T1000 (cell line): ENCODE measurements around the gene CDK11B.

Experiments
- DNase-seq: peaks from one replicate; lab custom pipeline; 2025; ENCODE audit warnings: mixed read lengths; lab: John Stamatoyannopoulos, UW

CDK11B gene

GRCh38 chr1:1627261-1627828, 31.5 kb downstream of the CDK11B start:
- DNase-seq, result no peak

- DNase-seq, result no peak
Measured at GRCh38 chr1:1626207-1627141, 32.3 kb downstream of the CDK11B start.

GRCh38 chr1:1625824-1626206, 33.0 kb downstream of the CDK11B start:
- DNase-seq, result no peak

- no peak for DNase-seq
Measured at GRCh38 chr1:1625404-1625775, 33.4 kb downstream of the CDK11B start.

GRCh38 chr1:1624443-1625403, 34.1 kb downstream of the CDK11B start:
- no peak for DNase-seq

GRCh38 chr1:1623631-1624442, 35.0 kb downstream of the CDK11B start:
- no peak for DNase-seq

GRCh38 chr1:1623181-1623630, 35.6 kb downstream of the CDK11B start:
- no peak for DNase-seq

GRCh38 chr1:1622788-1623094, 36.1 kb downstream of the CDK11B start:
- DNase-seq, result no peak

GRCh38 chr1:1622010-1622787, 36.6 kb downstream of the CDK11B start:
- DNase-seq, result no peak

GRCh38 chr1:1621173-1622009, 37.4 kb downstream of the CDK11B start:
- no peak for DNase-seq

GRCh38 chr1:1620433-1621139, 38.2 kb downstream of the CDK11B start:
- no peak for DNase-seq

- no peak for DNase-seq
Measured at GRCh38 chr1:1619917-1620361, 38.9 kb downstream of the CDK11B start.

GRCh38 chr1:1618396-1619068, 40.3 kb downstream of the CDK11B start:
- no peak for DNase-seq

- no peak for DNase-seq
Measured at GRCh38 chr1:1617925-1618324, 40.9 kb downstream of the CDK11B start.

- DNase-seq, result no peak
Measured at GRCh38 chr1:1617516-1617915, 41.3 kb downstream of the CDK11B start.

- no peak for DNase-seq
Measured at GRCh38 chr1:1616838-1617237, 42.0 kb downstream of the CDK11B start.

GRCh38 chr1:1616045-1616790, 42.6 kb downstream of the CDK11B start:
- DNase-seq, result no peak
